ENCODE measurements around the gene SYT15.
"Not testable (repeated sequence)": the region's sequence is repeated elsewhere in the genome, so short reads cannot be mapped to it uniquely, and the experiment has no call there.

The SYT15 gene

DNA sequence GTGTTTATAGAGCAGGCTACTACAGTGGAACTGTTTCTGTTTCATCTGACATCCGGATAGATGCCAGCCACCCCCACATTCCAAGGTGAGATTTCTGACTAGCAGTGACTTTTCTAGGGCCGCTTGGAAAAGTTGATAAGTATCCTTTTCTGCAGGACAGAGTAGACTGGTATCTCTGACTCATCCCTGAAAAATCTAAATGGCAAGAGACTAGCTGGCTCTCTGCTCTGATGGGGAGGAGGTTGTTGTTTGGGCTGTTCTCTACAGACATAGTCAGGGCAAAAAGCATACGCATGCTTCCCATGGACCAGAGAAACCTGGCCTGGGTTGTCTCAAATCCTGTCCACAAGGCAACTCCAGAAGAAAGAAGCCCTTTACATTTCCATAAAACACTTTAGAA is 10.7 kb downstream of the SYT15 start:
- not testable (repeated sequence) for DNase-seq (ENCODE audit: low spot score)

GRCh38 chr10:46591053-46591452 is 12.1 kb downstream of the SYT15 start:
- not testable (repeated sequence) for DNase-seq (ENCODE audit: low spot score)

DNA sequence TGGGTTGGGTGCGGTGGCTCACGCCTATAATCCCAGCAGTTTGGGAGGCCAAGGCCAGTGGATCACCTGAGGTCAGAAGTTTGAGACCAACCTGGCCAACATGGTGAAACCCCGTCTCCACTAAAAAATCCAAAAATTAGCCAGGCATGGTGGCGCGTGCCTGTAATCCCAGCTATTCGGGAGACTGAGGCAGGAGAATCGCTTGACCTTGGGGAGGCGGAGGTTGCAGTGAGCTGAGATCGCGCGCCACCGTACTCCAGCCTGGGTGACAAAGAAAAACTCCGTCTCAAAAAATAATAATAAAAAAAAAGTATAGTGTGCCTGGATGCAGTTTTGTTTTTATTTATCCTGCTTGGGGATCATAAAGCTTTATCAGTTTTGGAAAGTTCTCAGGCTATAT is 14.4 kb downstream of the SYT15 start:
- DNase-seq (ENCODE audit: low spot score), result not testable (repeated sequence)

- not testable (repeated sequence) for DNase-seq (ENCODE audit: low spot score)
These were observed 15.6 kb downstream of the SYT15 start for GRCh38 chr10:46594453-46595063.

GRCh38 chr10:46596570-46596969 is 17.6 kb downstream of the SYT15 start:
- DNase-seq (ENCODE audit: low spot score), result not testable (repeated sequence)

GRCh38 chr10:46597616-46598246 is 18.8 kb downstream of the SYT15 start:
- not testable (repeated sequence) for DNase-seq (ENCODE audit: low spot score)

DNA sequence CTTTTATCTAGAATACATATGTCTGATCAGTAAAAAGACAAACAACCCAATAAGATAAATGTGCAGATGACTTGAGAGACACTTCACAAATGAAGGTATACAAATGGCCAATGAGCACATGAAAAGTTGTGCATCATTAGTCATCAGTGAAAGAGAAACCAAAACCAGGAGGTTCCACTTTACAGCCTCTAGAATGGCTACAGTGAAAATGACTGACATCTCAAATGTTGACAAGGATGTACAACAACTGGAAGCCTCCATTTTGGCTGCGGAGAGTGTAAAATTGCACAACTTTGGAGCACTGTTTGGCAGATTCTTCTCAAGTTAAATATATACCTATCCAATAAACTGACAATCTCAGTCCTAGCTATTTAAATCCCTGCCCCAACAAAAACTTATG is 21.6 kb downstream of the SYT15 start:
- not testable (repeated sequence) for DNase-seq (ENCODE audit: low spot score)

- not testable (repeated sequence) for DNase-seq (ENCODE audit: low spot score)
These were observed 36.6 kb downstream of the SYT15 start for GRCh38 chr10:46615540-46615939.

DNA sequence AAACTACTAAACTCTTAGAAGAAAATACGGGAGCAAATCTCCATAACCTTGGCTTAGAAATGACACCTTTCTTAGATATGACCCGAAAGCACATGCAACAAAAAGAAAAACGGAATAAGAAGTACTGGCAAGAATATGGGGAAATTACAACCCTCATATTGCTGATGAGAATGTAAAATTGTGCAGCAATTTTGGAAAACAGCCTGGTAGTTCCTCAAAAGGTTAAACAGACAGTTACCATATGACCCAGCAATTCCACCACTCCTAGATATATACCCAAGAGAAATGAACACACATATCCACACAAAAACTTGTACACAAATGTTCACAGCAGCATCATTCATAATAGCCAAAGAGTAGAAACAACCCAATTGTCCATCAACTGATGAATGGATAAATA is 37.3 kb downstream of the SYT15 start:
- not testable (repeated sequence) for DNase-seq (ENCODE audit: low spot score)

DNA sequence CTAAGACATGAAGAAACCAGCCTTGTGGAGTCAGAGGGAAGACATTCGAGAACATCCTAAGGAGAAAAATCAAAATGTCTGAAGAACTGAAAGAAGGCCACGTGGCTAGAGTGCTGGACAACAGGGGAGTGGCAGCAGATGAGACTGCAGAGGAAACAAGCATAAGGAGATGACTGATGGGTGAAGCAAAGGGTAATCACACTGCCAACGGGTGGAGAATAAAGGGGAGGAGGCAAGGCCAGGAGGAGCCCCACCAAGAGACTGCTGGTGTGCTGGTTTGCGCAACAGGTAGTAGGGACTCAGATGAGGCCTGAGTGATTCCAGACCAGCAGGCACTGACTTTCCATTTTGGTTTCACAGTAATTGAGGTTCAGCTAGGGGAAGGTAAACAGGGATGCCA is 38.2 kb downstream of the SYT15 start:
- DNase-seq (ENCODE audit: low spot score), result not testable (repeated sequence)

DNA sequence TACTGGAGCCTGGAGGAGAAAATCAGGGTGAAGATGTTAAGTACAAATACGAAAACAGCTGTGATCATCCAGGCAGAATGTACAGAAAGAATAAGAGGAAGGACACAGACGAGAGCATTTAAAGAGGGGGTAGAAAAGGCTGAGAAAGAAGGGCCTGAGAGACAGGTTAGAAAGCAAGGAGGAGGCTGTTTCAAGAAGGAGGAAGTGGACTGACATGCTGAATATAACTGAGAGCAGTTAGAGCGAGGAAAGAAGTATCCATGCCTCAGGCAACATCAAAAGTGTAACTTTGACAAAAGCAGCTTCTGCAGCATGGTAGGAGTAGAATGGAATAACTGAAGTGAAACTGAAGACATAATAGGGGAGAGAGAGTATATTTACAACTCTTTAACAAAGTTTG is 39.0 kb downstream of the SYT15 start:
- not testable (repeated sequence) for DNase-seq (ENCODE audit: low spot score)

DNA sequence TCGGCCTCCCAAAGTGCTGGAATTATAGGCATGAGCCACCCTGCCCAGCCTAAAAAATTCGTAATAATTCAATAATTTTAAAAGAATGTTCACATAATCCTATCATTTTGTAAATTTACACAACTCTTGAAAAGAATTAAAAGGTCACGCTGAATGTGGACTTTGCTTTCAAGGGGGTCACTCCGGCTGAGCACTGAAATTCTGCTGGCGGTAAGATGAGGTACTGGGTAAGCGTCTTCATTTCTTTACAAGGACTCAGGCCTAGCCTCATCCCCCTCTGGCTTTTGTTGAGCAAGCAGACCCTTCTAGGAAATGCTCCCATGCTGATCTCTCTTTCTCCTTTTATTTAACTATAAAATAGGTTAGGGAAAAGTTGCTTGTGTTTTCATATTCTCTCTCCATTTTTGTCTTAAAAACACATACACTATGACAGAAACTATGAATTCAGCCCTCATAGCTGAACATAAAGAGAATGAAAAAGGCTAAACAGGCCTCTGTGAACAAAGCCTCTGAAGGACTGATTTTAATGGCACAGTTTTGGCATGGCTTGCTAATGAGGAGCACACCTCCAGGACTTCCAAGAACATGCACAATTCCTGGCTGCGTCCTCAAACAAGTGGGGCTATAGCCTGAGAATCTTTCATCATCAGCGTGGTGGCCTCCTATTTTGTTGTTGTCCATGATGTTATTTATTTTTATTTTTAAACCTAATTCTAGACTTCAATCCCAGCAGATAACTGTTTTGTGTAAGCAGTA is 45.1 kb downstream of the SYT15 start:
- not testable (repeated sequence) for DNase-seq (ENCODE audit: low spot score)

- not testable (repeated sequence) for DNase-seq (ENCODE audit: low spot score)
These were observed 50.9 kb downstream of the SYT15 start for GRCh38 chr10:46629805-46630204.

DNA sequence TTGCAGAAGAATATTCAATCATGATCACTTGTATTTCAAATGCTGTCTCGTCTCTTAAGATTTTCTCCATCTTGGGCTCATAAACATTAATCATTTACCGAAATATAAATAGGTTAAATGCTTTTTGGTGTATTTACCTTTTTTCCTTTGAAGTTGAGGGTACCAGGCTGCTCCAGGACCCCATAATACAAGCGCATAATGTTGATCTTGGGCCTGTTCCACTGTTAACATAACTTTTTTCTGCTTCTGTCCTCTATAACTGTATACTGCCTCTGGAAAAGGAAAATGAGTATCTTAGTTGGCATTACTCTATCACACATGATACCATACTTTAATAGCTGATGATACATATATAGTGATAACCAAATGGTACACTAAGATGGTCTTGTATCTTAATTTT is 51.9 kb downstream of the SYT15 start:
- DNase-seq (ENCODE audit: low spot score), result not testable (repeated sequence)

GRCh38 chr10:46631683-46632082 is 52.8 kb downstream of the SYT15 start:
- DNase-seq (ENCODE audit: low spot score), result not testable (repeated sequence)

DNA sequence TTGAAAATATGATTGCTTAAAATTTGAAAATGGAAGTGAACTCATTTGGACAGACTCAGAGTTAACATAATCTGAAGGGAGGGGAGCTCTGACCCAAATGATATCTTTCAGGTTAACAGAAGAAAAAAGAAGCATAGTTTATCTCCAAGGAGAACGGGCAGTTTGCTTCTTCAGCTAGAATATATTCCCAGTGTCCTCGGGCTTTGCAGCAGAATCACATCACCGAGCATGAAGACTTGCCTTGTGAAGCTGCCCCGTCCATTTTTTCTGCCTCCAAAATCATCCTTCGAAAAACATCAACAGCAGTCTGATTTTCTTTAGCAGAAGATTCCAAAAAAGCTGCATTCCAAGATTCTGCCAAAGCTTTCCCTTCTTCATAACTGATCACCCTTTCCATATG is 55.8 kb downstream of the SYT15 start:
- not testable (repeated sequence) for DNase-seq (ENCODE audit: low spot score)

GRCh38 chr10:46635364-46635959 is 56.5 kb downstream of the SYT15 start:
- DNase-seq (ENCODE audit: low spot score), result not testable (repeated sequence)

GRCh38 chr10:46640005-46640404 is 61.1 kb downstream of the SYT15 start:
- not testable (repeated sequence) for DNase-seq (ENCODE audit: low spot score)

All from SW480 (cell line).